HEK293T (cell line): ENCODE measurements around the gene PNPO.

Experiments used
- CTCF ChIA-PET: fragments of 350-600 bp; formaldehyde crosslinking; extraction: SDS; loops from one replicate; lab custom pipeline; 2021; ENCODE audit warnings: antibody characterized with exemption, inconsistent platforms; lab: Yijun Ruan, JAX
- POLR2A ChIA-PET: fragments of 350-600 bp; formaldehyde crosslinking; extraction: SDS; loops from one replicate; lab custom pipeline; 2020; ENCODE audit warnings: antibody characterized with exemption, inconsistent platforms; lab: Yijun Ruan, JAX
- DNase-seq: peaks from one replicate; pipeline ENCODE4 v3.0.0; 2012; ENCODE audit warnings: mixed read lengths; ENCODE audit errors: extremely low spot score
- ARNT ChIP-seq: fragments of 450-650 bp; IDR thresholded peaks from 2 replicates; pipeline ENCODE4 v1.6.1; 2017; ENCODE audit warnings: mild to moderate bottlenecking
- BHLHE40 ChIP-seq: fragments of 450-650 bp; IDR thresholded peaks from 2 replicates; pipeline ENCODE4 v1.6.1; 2016; ENCODE audit warnings: mild to moderate bottlenecking, moderate library complexity, borderline replicate concordance
- CTBP1 ChIP-seq: fragments of 450-650 bp; IDR thresholded peaks from 2 replicates; pipeline ENCODE4 v1.6.1; 2016; ENCODE audit warnings: borderline replicate concordance
- ELF4 ChIP-seq: fragments of 450-650 bp; IDR thresholded peaks from 2 replicates; pipeline ENCODE4 v1.6.1; 2017; ENCODE audit warnings: antibody characterized with exemption
- FOXA1 ChIP-seq: fragments of 450-650 bp; IDR thresholded peaks from 2 replicates; pipeline ENCODE4 v1.6.1; 2016; ENCODE audit warnings: mild to moderate bottlenecking
- FOXK2 ChIP-seq: fragments of 450-650 bp; IDR thresholded peaks from 2 replicates; pipeline ENCODE4 v1.6.1; 2016; ENCODE audit warnings: mild to moderate bottlenecking
- FOXM1 ChIP-seq: fragments of 450-650 bp; IDR thresholded peaks from 2 replicates; pipeline ENCODE4 v1.6.1; 2017; ENCODE audit warnings: mild to moderate bottlenecking, borderline replicate concordance
- HDGF ChIP-seq: fragments of 450-650 bp; IDR thresholded peaks from 2 replicates; pipeline ENCODE4 v1.6.1; 2017; ENCODE audit warnings: antibody characterized with exemption, borderline replicate concordance
- L3MBTL2 ChIP-seq: fragments of 450-650 bp; conservative IDR thresholded peaks from 2 replicates; pipeline ENCODE4 v1.6.1; 2016; ENCODE audit warnings: mild to moderate bottlenecking
- LEF1 ChIP-seq: fragments of 450-650 bp; IDR thresholded peaks from 2 replicates; pipeline ENCODE4 v1.6.1; 2017; ENCODE audit warnings: mild to moderate bottlenecking, borderline replicate concordance
- NFRKB ChIP-seq: fragments of 450-650 bp; IDR thresholded peaks from 2 replicates; pipeline ENCODE4 v1.6.1; 2016; ENCODE audit warnings: mild to moderate bottlenecking, moderate library complexity
- SP1 ChIP-seq: fragments of 450-650 bp; IDR thresholded peaks from 2 replicates; pipeline ENCODE4 v1.6.1; 2017
- SUZ12 ChIP-seq: fragments of 450-650 bp; IDR thresholded peaks from 2 replicates; pipeline ENCODE4 v1.6.1; 2016; ENCODE audit warnings: mild to moderate bottlenecking
- TARDBP ChIP-seq: fragments of 450-650 bp; IDR thresholded peaks from 2 replicates; pipeline ENCODE4 v1.6.1; 2016
- ZNF384 ChIP-seq: fragments of 450-650 bp; IDR thresholded peaks from 2 replicates; pipeline ENCODE4 v1.6.1; 2016
- TF ChIP-seq, protein P1 (sequence below): fragments of 450-650 bp; IDR thresholded peaks from 2 replicates; pipeline ENCODE4 v1.6.1; 2016

The PNPO gene

GRCh38 chr17:47945080-47945479 lies 3.7 kb downstream of the PNPO start:
- POLR2A ChIA-PET = interaction anchor here (1.0 to 1.2 kb wide), 3 partner anchors 26 to 70 kb away, joined by 3 to 5 read pairs (median 3); partner anchors contain the start of genes CDK5RAP3 and SP2
- CTCF ChIA-PET = interaction anchor here (1.5 to 1.9 kb wide), 2 partner anchors 9 to 11 kb away, joined by 4 to 6 read pairs; no protein-coding TSS in a partner anchor
- TF ChIP-seq TARDBP (no peak), L3MBTL2 (no peak), FOXK2 (no peak), FOXM1 (no peak), SP1 (no peak), LEF1 (no peak), ZNF384 (no peak), CTBP1 (no peak)
- TF ChIP-seq, protein P1, sequence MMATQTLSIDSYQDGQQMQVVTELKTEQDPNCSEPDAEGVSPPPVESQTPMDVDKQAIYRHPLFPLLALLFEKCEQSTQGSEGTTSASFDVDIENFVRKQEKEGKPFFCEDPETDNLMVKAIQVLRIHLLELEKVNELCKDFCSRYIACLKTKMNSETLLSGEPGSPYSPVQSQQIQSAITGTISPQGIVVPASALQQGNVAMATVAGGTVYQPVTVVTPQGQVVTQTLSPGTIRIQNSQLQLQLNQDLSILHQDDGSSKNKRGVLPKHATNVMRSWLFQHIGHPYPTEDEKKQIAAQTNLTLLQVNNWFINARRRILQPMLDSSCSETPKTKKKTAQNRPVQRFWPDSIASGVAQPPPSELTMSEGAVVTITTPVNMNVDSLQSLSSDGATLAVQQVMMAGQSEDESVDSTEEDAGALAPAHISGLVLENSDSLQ = no peak
- DNase-seq = no peak

GRCh38 chr17:47945529-47946508 lies 4.4 kb downstream of the PNPO start:
- no peak for TF ChIP-seq ZNF384
- CTCF ChIA-PET = interaction anchor here (0.6 to 1.9 kb wide), 11 partner anchors 8 to 684 kb away, joined by 3 to 16 read pairs (median 4); partner anchors contain the start of genes CDK5RAP3, PRR15L and SCRN2
- POLR2A ChIA-PET = interaction anchor here (0.8 to 1.4 kb wide), 5 partner anchors 25 to 69 kb away, joined by 3 to 7 read pairs (median 4); partner anchors contain the start of genes CDK5RAP3 and SP2
- DNase-seq = no peak

- TF ChIP-seq CTBP1 (no peak), LEF1 (no peak)
- POLR2A ChIA-PET = interaction anchor here (0.8 to 1.4 kb wide), 3 partner anchors 10 to 51 kb away, joined by 4 to 7 read pairs (median 4); partner anchors contain the start of genes CDK5RAP3 and SP2
- DNase-seq = no peak
- CTCF ChIA-PET = interaction anchor here (0.6 to 1.6 kb wide), 17 partner anchors 10 to 247 kb away, joined by 3 to 16 read pairs (median 4); partner anchors contain the start of genes CDK5RAP3, LRRC46, MRPL10 and OSBPL7
These were observed 5.1 kb downstream of the PNPO start for GRCh38 chr17:47946516-47946915.

GRCh38 chr17:47946929-47947397 lies 5.6 kb downstream of the PNPO start:
- ChIA-PET POLR2A (interaction anchor here (0.8 to 1.4 kb wide), 3 partner anchors 10 to 51 kb away, joined by 4 to 7 read pairs (median 4); partner anchors contain the start of genes CDK5RAP3 and SP2), CTCF (interaction anchor here (0.6 to 1.6 kb wide), 18 partner anchors 10 to 247 kb away, joined by 3 to 16 read pairs (median 4); partner anchors contain the start of genes CDK5RAP3, LRRC46, MRPL10 and OSBPL7)
- no peak for TF ChIP-seq SUZ12
- TF ChIP-seq, protein P1 = peak; percentile 95
- DNase-seq = peak; percentile 84

DNA sequence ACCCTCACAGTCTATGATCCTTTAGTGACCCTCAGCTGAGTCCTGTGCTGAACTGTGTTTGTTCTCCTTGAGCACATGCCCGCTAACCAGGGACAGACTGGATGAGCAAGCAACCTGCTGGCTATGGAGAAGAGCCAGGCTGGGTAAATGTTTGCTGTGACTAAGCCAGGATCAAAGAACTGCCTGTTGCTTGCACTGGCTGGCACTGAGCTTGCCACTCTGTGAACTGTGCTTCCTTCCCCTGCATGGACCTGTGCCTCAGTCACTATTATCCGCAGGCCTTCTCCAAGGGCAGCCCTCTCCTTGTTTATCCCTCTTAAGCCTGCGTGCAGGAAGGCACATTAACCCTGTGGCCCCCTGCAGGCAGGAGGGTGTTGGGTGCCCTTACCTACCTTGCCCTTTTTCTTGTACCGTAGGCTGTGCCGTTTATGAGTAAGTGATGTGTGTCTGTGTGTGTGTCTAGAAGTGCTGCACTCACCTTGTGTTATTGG lies 7.4 kb downstream of the PNPO start:
- no peak for DNase-seq
- TF ChIP-seq L3MBTL2 (no peak), NFRKB (no peak), BHLHE40 (no peak), HDGF (no peak), SP1 (no peak)
- TF ChIP-seq, protein P1 = no peak
- CTCF ChIA-PET = interaction anchor here (0.6 to 3.6 kb wide), 7 partner anchors 9 to 285 kb away, joined by 3 to 25 read pairs (median 4); partner anchors contain the start of gene PRR15L
- POLR2A ChIA-PET = interaction anchor here (1.5 to 4.3 kb wide), 2 partner anchors 7 to 19 kb away, joined by 3 to 28 read pairs; partner anchors contain the start of gene PNPO

- ChIA-PET CTCF (interaction anchor here (0.6 to 3.6 kb wide), 12 partner anchors 8 to 285 kb away, joined by 3 to 25 read pairs (median 4); partner anchors contain the start of gene PRR15L), POLR2A (interaction anchor here (1.5 to 4.3 kb wide), 2 partner anchors 8 to 18 kb away, joined by 3 to 28 read pairs; partner anchors contain the start of gene PNPO)
- TF ChIP-seq ARNT = no peak
- no peak for TF ChIP-seq HDGF
- no peak for TF ChIP-seq BHLHE40
- no peak for TF ChIP-seq NFRKB
- no peak for TF ChIP-seq ELF4
- no peak for TF ChIP-seq L3MBTL2
- TF ChIP-seq FOXM1 = no peak
- no peak for TF ChIP-seq LEF1
- TF ChIP-seq ZNF384 = no peak
- no peak for TF ChIP-seq FOXA1
- no peak for TF ChIP-seq FOXK2
- no peak for TF ChIP-seq TARDBP
- TF ChIP-seq, protein P1 = no peak
- TF ChIP-seq CTBP1 = no peak
- no peak for TF ChIP-seq SP1
- TF ChIP-seq SUZ12 = no peak
- DNase-seq = peak; percentile 81
These were observed 7.9 kb downstream of the PNPO start for GRCh38 chr17:47949197-47949759.
